Measurements from ENCODE around the gene COG6. TPM values are rescaled to one million over a fixed set of nuclear protein-coding genes. Genes with fewer than 3 reads are reported as not detected.

The COG6 gene
- total RNA-seq, 1 experiment from 2014 or later, result 16.0 TPM

DNA sequence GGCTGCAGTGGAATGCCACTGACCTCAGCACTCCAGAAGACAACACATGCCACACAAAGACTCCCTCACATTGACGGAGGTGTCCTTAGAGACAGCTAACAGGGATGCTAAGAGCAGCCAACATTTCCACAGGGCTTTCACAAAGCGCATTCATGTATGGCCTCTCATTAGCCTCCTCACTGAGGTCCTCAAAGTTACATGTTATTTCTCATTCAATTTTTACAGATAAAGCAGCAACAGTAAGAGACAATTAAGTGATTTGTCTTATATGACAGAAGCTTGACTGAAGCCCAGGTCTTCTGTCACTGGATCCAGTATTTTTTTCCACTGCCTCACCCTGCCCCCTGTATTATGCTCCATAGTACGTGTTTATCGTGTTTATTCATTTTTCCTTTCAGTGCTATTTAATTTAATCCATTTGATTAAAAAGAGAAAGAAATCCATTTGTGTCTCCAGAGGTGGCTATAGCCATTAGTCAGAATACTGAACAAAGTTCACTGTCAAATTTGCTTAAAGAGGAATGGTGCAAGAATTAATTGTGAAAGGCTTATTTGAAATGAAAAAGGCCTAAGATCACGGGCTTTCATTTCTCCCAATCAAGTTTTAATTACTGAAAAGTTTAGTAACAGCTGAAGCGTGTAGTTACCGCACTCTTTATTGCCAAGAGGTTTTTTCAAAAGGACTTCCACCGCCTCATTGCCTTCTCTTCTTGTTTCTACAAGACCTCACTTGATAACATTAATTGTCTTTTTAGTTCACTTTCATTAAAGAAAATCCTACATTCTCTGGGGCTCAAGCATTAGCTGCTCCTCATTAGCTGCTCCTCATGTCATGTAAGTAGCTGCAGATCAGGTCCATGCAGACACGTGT, 115.0 kb downstream of the COG6 start:
- Histone ChIP-seq H3K4me2 (ENCODE audit: low read length) (no peak overlapping the region), H3K79me2 (ENCODE audit: low read length) (no peaks in the 10 kb centered on the region), H2AFZ (ENCODE audit: low read length) (no peak overlapping the region), H3K9me3 (ENCODE audit: low read length) (no peaks in the 10 kb centered on the region), H3K9me2 (replicated peaks; ENCODE audit: low read length) (no peaks in the 10 kb centered on the region), H3K36me3 (ENCODE audit: low read depth, low read length) (no peaks in the 10 kb centered on the region), H3K9ac (ENCODE audit: low read length) (no peak overlapping the region), H3F3A (ENCODE audit: low read length, unreplicated experiment) (no peaks in the 10 kb centered on the region), H3K27me3 (ENCODE audit: low read length) (no peaks in the 10 kb centered on the region), H3K4me3 (ENCODE audit: low read length) (no peak overlapping the region), H3K4me1 (ENCODE audit: insufficient read depth, low read length) (no peaks in the 10 kb centered on the region), H4K20me1 (ENCODE audit: low read length) (no peaks in the 10 kb centered on the region), H3K27ac (ENCODE audit: low read length) (no peak overlapping the region)
- TF ChIP-seq EZH2 (IDR thresholded peaks at IDR 0.05; ENCODE audit: low read length, unreplicated experiment) (no peak), EZH2phosphoT487 (IDR thresholded peaks at IDR 0.05; ENCODE audit: borderline replicate concordance, low read length) (no peak)
- POLR2A ChIA-PET (ENCODE audit: unreplicated experiment), result no interaction called here
- DNase-seq (no peak), ATAC-seq (no peak)
- no TSS peak for BruUV-seq (replicated peaks)
- CTCF ChIA-PET, result no interaction called here
- intact Hi-C loops (cut with micrococcal nuclease), result no loop called here

DNA sequence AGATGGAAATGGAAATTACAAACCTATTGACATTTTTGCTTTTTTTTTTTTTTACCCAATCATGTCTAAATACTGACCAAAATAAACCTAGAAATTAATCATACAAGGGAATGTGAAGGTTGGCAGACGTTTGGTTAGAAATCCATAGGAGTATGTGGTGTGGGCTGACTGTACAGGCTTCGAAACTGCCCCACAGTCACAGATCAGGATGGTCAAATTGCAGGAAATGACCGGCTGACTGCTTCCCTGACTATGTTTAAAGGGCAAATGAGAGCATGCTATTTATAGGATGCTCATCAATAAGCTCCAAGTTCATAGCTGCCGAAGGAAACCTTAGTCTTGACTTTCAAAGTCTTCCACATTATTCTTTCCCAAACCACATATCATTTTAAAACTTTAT, 118.4 kb downstream of the COG6 start:
- Histone ChIP-seq H2AFZ (ENCODE audit: low read length) (no peak overlapping the region), H3F3A (ENCODE audit: low read length, unreplicated experiment) (no peaks in the 10 kb centered on the region), H4K20me1 (ENCODE audit: low read length) (no peaks in the 10 kb centered on the region), H3K79me2 (ENCODE audit: low read length) (no peaks in the 10 kb centered on the region), H3K27ac (ENCODE audit: low read length) (no peak overlapping the region), H3K4me3 (ENCODE audit: low read length) (no peak overlapping the region), H3K4me1 (ENCODE audit: insufficient read depth, low read length) (peaks cover 20% of the 10 kb centered on the region), H3K9me2 (replicated peaks; ENCODE audit: low read length) (no peaks in the 10 kb centered on the region), H3K36me3 (ENCODE audit: low read depth, low read length) (no peaks in the 10 kb centered on the region), H3K9ac (ENCODE audit: low read length) (no peak overlapping the region), H3K27me3 (ENCODE audit: low read length) (no peaks in the 10 kb centered on the region), H3K4me2 (ENCODE audit: low read length) (no peak overlapping the region), H3K9me3 (ENCODE audit: low read length) (no peaks in the 10 kb centered on the region)
- no peak for ATAC-seq
- ChIA-PET POLR2A (ENCODE audit: unreplicated experiment) (no interaction called here), CTCF (no interaction called here)
- TF ChIP-seq EZH2phosphoT487 (IDR thresholded peaks at IDR 0.05; ENCODE audit: borderline replicate concordance, low read length) (no peak), EZH2 (IDR thresholded peaks at IDR 0.05; ENCODE audit: low read length, unreplicated experiment) (no peak)
- TF ChIP-seq, protein P1, sequence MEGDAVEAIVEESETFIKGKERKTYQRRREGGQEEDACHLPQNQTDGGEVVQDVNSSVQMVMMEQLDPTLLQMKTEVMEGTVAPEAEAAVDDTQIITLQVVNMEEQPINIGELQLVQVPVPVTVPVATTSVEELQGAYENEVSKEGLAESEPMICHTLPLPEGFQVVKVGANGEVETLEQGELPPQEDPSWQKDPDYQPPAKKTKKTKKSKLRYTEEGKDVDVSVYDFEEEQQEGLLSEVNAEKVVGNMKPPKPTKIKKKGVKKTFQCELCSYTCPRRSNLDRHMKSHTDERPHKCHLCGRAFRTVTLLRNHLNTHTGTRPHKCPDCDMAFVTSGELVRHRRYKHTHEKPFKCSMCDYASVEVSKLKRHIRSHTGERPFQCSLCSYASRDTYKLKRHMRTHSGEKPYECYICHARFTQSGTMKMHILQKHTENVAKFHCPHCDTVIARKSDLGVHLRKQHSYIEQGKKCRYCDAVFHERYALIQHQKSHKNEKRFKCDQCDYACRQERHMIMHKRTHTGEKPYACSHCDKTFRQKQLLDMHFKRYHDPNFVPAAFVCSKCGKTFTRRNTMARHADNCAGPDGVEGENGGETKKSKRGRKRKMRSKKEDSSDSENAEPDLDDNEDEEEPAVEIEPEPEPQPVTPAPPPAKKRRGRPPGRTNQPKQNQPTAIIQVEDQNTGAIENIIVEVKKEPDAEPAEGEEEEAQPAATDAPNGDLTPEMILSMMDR (conservative IDR thresholded peaks at IDR 0.05; ENCODE audit: low read depth, low read length), result no peak
- intact Hi-C loops (cut with micrococcal nuclease), result no loop called here
- DNase-seq, result peak; percentile 22
- BruUV-seq (replicated peaks), result no TSS peak

DNA sequence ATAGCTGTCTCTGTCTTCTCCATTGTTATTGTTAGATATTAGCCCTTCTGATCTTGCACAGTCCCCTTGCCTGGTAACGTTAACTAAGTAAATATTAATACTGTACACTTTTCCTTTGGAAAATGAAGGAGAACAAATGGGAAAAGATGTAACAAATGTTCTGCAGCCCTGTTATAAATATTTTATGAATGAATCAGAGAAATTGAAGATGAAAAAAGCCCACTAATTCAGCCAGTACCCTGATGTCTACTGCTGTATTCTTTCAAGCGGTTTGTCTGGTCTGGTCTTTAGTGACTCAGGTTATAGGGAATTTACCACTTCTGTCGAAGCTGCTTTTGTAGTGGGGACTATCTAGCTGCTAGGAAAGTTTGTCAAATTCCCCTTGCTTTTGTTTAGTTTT, 121.0 kb downstream of the COG6 start:
- H3K27me3 ChIP-seq (ENCODE audit: low read length), result no peaks in the 10 kb centered on the region
- peaks cover 26% of the 10 kb centered on the region for H3K4me1 ChIP-seq (ENCODE audit: insufficient read depth, low read length)
- no peaks in the 10 kb centered on the region for H3K9me3 ChIP-seq (ENCODE audit: low read length)
- H3K9ac ChIP-seq (ENCODE audit: low read length), result no peak overlapping the region
- no TSS peak for BruUV-seq (replicated peaks)
- no peaks in the 10 kb centered on the region for H3F3A ChIP-seq (ENCODE audit: low read length, unreplicated experiment)
- ATAC-seq (peak; percentile 49; the same call in 1 of the 2 replicates), DNase-seq (peak; percentile 64)
- peak overlapping the region; percentile 39; the same call in 1 of the 2 replicates for H3K4me3 ChIP-seq (ENCODE audit: low read length)
- ChIA-PET CTCF (no interaction called here), POLR2A (ENCODE audit: unreplicated experiment) (no interaction called here)
- no peaks in the 10 kb centered on the region for H4K20me1 ChIP-seq (ENCODE audit: low read length)
- TF ChIP-seq EZH2 (IDR thresholded peaks at IDR 0.05; ENCODE audit: low read length, unreplicated experiment), result no peak
- no peak for TF ChIP-seq EZH2phosphoT487 (IDR thresholded peaks at IDR 0.05; ENCODE audit: borderline replicate concordance, low read length)
- TF ChIP-seq, protein P1 (conservative IDR thresholded peaks at IDR 0.05; ENCODE audit: low read depth, low read length), result no peak
- H2AFZ ChIP-seq (ENCODE audit: low read length), result peak overlapping the region; percentile 24; the same call in 1 of the 2 replicates
- no peaks in the 10 kb centered on the region for H3K36me3 ChIP-seq (ENCODE audit: low read depth, low read length)
- H3K27ac ChIP-seq (ENCODE audit: low read length), result peak overlapping the region; percentile 53
- intact Hi-C loops (cut with micrococcal nuclease), result no loop called here
- no peaks in the 10 kb centered on the region for H3K79me2 ChIP-seq (ENCODE audit: low read length)
- no peaks in the 10 kb centered on the region for H3K9me2 ChIP-seq (replicated peaks; ENCODE audit: low read length)
- peak overlapping the region; percentile 14 for H3K4me2 ChIP-seq (ENCODE audit: low read length)
